G401 (cell line): ENCODE results near the gene NOG. TPM values are rescaled to one million over a fixed set of nuclear protein-coding genes. Genes with fewer than 3 reads are reported as not detected.

Experiments
- DNase-seq: peaks from one replicate; pipeline ENCODE4 v3.0.0-alpha.2; 2015; ENCODE audit warnings: low spot score
- in situ Hi-C: cut with HindIII; loops from 2 replicates; pipeline ENCODE4 v1.10.0; 2016; ENCODE audit warnings: low sequenced_read_pairs, mixed read lengths
- total RNA-seq: library from RNA; depleted of rRNA; stranded (reverse); fragments of >200 nt; shearing (Covaris generic); gene quantifications from 2 replicates; pipeline ENCODE4 v1.2.3, GENCODE V29; 2014; rRNA removed

The NOG gene
- total RNA-seq, 1 experiment from 2014 or later: 0.85 TPM

DNA sequence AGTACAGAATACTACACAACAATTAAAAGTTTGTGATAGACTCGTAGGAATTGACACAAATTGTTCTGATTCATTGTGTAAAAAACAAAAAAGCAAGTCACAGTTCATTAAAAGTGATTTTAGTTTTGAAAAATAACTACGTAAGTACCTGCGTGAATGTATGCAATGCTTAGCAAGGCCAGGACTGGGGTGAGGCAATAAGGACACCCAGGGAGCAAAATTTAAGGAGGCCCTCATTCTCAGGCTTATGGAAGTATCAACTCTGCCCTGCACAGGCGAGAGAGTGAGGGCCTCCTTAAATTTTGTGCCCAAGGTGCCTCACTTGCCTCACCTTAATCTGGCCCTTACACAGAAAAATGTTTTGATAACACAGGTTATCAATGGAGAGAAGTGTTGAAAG is 31.4 kb downstream of the NOG start:
- in situ Hi-C loops: no loop called here
- no peak for DNase-seq

DNA sequence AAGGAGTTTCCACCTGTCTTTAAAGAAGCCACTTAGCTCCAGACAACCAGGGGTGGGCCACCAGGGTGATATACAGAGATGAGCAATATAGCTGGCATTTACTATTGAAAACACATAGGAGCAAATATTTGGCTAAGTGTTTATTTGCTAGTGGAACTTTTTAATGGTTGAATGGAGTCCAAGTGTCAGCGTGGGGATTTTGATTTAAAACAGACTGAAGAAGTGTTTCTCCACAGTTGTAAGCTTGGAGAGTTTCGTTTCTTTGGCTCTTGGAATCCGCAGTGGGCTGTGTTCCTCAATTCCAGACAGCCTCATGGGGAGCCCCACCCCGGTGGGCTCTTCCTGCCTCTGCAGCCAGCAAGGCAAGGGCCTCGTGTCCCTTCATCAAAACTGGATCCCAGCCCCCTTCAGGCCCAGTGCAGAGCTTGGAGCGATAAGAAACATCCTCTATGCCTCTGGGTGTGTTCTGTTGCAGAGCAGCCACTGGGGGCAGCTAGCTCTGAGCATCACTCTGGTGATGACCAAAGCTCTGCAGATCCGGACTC is 36.1 kb downstream of the NOG start:
- DNase-seq: no peak
- in situ Hi-C loops: no loop called here

GRCh38 chr17:56630202-56630601 is 36.7 kb downstream of the NOG start:
- no peak for DNase-seq
- in situ Hi-C loops: no loop called here

GRCh38 chr17:56633681-56634080 is 40.2 kb downstream of the NOG start:
- in situ Hi-C loops: no loop called here
- DNase-seq: no peak

DNA sequence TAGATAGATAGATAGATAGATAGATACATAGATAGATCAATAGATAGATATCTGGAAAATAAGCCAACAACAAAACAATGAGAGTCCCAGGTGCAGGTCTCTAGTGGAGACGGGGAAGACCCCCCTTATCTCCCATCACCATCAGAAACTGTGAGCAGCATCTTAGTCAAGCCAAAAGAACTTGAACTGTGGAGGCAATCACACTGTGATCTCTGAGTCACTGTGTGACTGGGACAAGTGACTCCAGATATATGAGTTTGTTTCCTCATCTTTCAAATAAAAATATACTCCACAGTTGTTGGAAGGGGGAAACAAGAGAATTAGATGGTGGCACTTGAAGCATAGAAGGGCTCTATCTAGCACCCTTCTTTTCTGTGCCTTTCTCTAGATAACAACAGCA is 42.1 kb downstream of the NOG start:
- in situ Hi-C loops: no loop called here
- DNase-seq: no peak

DNA sequence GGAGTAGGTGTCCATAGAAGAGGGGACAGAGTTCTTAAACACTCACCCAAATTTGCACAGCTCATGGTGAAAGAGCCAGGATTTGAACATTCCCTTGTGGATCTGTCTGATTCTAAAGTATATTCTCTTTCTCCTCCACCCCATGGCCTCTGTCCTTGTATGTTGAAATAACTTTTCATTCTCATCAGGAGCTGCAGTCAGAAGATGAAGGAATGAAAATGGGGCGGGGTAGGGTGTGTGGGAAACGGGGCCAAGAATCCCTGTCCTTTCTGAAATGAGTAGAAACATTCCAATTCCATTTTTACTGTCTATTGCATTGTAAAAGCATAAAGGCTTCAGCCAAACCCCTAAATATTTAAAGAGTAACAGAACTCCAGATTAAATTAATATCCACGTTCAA is 42.8 kb downstream of the NOG start:
- no peak for DNase-seq
- in situ Hi-C loops: no loop called here

DNA sequence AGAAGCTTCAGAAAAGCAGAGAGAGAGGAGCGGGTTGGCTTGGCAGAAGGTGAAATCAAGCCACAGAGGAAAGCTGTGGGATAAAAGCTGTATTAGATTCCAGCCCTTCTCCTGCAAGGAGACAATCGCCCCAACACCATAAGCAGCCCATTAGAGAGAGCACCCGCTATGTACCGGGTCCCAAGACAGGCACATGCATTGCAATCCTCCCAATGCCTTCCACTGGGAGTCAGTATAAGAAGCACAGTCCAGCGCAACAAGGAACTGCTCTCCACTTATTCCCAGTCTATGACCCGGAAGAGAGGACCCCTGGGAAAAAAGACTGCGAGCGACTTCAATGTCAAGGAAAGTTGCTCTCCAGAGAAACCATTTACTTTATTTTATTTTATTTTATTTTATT is 43.8 kb downstream of the NOG start:
- in situ Hi-C loops: no loop called here
- DNase-seq: no peak

DNA sequence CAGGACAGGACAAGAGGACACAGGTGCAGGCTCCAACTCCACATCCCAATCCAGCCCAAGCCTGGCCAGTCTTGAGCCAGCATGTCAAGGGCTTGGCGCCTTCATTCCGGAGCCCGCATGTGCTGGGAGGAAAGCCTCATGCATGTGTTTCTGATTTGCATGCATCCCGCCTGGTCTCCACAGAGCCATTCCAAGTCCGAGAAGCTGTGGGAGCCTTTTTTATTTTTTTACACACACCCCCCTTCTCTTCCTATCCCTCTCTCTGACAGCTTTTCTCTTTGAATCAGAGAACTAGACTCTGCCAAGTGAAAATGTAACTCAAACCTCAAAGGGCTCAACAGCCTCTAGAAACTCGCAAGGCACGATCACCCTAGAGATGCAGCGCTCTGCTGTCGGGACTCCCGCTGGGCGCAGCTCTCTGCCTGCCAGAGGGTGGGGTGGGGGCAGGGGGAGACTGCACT is 45.1 kb downstream of the NOG start:
- in situ Hi-C loops: no loop called here
- DNase-seq: peak; percentile 9

- no peak for DNase-seq
- in situ Hi-C loops: no loop called here
Observed at GRCh38 chr17:56639517-56639916, 46.0 kb downstream of the NOG start.

DNA sequence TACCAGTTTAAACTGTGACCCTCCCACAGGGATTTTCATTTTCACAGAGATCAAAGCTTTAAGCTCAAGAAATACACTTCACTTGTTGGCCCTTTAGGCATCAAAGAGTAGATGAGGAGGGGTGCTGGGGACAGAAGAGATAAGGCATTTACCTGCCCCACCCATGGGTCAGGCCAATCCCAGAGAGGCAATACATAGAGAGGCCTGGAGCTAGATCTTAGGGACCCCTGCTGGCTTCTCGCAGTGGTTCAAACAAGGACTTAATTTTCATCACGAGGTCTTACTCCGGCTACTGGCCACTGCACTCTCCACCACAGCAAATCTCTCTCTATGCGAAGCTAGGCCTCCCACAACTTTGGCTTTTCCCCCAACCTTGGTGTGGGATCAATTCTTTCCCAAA is 46.6 kb downstream of the NOG start:
- no peak for DNase-seq
- in situ Hi-C loops: no loop called here

DNA sequence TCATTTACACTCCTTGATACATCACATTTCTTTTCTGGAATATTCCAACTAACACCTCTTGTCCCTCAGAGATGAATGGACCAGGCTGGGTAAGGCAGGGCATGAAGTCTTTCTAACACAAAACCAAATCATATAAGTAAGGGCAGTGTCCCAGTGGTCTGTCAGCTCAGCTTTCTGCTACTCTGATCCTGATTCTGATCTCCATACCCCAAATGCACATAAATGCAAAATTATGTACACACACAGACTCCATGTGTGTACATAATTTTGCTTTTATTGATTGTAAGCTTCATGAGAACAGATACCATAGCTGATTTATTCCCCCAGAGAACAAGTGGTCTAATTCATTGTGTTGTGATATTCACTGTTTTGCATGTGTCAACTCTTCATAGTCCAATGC is 47.9 kb downstream of the NOG start:
- no peak for DNase-seq
- in situ Hi-C loops: no loop called here

GRCh38 chr17:56641894-56642293 is 48.4 kb downstream of the NOG start:
- in situ Hi-C loops: no loop called here
- no peak for DNase-seq

DNA sequence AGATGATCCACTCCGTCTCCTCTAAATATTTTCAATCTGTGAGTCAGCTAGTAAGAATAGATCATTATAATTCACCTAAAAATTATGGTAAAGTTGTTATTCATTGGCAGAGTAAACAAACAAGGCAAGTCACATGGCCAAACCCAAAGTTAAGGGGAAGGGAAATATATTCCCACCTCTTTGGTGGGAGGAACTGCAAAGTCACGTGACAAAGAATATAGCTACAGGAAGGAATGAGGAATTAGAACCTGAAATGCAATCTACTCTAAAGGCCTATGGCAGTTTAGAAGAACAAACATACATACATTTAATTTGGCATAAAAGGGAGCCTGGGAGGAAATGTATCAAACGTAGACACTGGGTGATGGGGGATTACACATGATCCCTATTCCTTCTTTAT is 48.9 kb downstream of the NOG start:
- in situ Hi-C loops: no loop called here
- DNase-seq: no peak

Other genes starting within 250 kb of the NOG start
- gene C17orf67, start 240.2 kb downstream of the NOG start, total RNA-seq: 0.51 and 1.7 TPM in 2 replicates
- gene DGKE, start 240.5 kb downstream of the NOG start, total RNA-seq: 9.5 and 12.8 TPM in 2 replicates